HEK293T (cell line): ENCODE results near the gene STXBP4.

Experiments used
- CTCF ChIA-PET: fragments of 350-600 bp; formaldehyde crosslinking; extraction: SDS; loops from one replicate; lab custom pipeline; 2021; ENCODE audit warnings: antibody characterized with exemption, inconsistent platforms; lab: Yijun Ruan, JAX
- POLR2A ChIA-PET: fragments of 350-600 bp; formaldehyde crosslinking; extraction: SDS; loops from one replicate; lab custom pipeline; 2020; ENCODE audit warnings: antibody characterized with exemption, inconsistent platforms; lab: Yijun Ruan, JAX
- DNase-seq: peaks from one replicate; pipeline ENCODE4 v3.0.0; 2012; ENCODE audit warnings: mixed read lengths; ENCODE audit errors: extremely low spot score
- ARNT ChIP-seq: fragments of 450-650 bp; IDR thresholded peaks from 2 replicates; pipeline ENCODE4 v1.6.1; 2017; ENCODE audit warnings: mild to moderate bottlenecking
- CTBP1 ChIP-seq: fragments of 450-650 bp; IDR thresholded peaks from 2 replicates; pipeline ENCODE4 v1.6.1; 2016; ENCODE audit warnings: borderline replicate concordance
- ELF4 ChIP-seq: fragments of 450-650 bp; IDR thresholded peaks from 2 replicates; pipeline ENCODE4 v1.6.1; 2017; ENCODE audit warnings: antibody characterized with exemption
- FOXA1 ChIP-seq: fragments of 450-650 bp; IDR thresholded peaks from 2 replicates; pipeline ENCODE4 v1.6.1; 2016; ENCODE audit warnings: mild to moderate bottlenecking
- FOXK2 ChIP-seq: fragments of 450-650 bp; IDR thresholded peaks from 2 replicates; pipeline ENCODE4 v1.6.1; 2016; ENCODE audit warnings: mild to moderate bottlenecking
- FOXM1 ChIP-seq: fragments of 450-650 bp; IDR thresholded peaks from 2 replicates; pipeline ENCODE4 v1.6.1; 2017; ENCODE audit warnings: mild to moderate bottlenecking, borderline replicate concordance
- HDGF ChIP-seq: fragments of 450-650 bp; IDR thresholded peaks from 2 replicates; pipeline ENCODE4 v1.6.1; 2017; ENCODE audit warnings: antibody characterized with exemption, borderline replicate concordance
- L3MBTL2 ChIP-seq: fragments of 450-650 bp; conservative IDR thresholded peaks from 2 replicates; pipeline ENCODE4 v1.6.1; 2016; ENCODE audit warnings: mild to moderate bottlenecking
- LEF1 ChIP-seq: fragments of 450-650 bp; IDR thresholded peaks from 2 replicates; pipeline ENCODE4 v1.6.1; 2017; ENCODE audit warnings: mild to moderate bottlenecking, borderline replicate concordance
- NFRKB ChIP-seq: fragments of 450-650 bp; IDR thresholded peaks from 2 replicates; pipeline ENCODE4 v1.6.1; 2016; ENCODE audit warnings: mild to moderate bottlenecking, moderate library complexity
- SP1 ChIP-seq: fragments of 450-650 bp; IDR thresholded peaks from 2 replicates; pipeline ENCODE4 v1.6.1; 2017
- SUZ12 ChIP-seq: fragments of 450-650 bp; IDR thresholded peaks from 2 replicates; pipeline ENCODE4 v1.6.1; 2016; ENCODE audit warnings: mild to moderate bottlenecking
- TARDBP ChIP-seq: fragments of 450-650 bp; IDR thresholded peaks from 2 replicates; pipeline ENCODE4 v1.6.1; 2016
- TF ChIP-seq, protein P1 (sequence below): fragments of 450-650 bp; IDR thresholded peaks from 2 replicates; pipeline ENCODE4 v1.6.1; 2016

STXBP4 gene

DNA sequence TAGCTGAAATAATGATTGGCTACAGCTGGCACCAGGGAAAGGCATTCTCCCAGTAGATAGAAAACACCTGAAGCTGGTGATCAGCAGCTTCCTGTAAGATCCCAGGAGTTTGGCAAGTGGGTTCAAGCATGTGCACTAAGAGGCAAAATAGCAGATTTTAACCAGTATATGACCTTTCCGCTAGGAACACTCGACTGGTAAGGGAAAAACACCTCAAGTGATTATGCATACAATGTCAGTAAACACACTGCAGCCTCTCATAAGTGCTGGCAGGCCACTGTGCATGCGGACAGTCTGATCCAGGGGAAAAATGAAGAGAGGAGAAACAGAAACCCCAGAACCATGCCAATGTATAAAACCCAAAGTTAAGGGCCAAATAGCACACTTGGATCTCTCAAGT lies 247.1 kb downstream of the STXBP4 start:
- DNase-seq, result no peak
- no peak for TF ChIP-seq FOXA1
- TF ChIP-seq HDGF, result no peak
- TF ChIP-seq, protein P1, sequence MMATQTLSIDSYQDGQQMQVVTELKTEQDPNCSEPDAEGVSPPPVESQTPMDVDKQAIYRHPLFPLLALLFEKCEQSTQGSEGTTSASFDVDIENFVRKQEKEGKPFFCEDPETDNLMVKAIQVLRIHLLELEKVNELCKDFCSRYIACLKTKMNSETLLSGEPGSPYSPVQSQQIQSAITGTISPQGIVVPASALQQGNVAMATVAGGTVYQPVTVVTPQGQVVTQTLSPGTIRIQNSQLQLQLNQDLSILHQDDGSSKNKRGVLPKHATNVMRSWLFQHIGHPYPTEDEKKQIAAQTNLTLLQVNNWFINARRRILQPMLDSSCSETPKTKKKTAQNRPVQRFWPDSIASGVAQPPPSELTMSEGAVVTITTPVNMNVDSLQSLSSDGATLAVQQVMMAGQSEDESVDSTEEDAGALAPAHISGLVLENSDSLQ, result no peak
- TF ChIP-seq LEF1, result no peak
- TF ChIP-seq FOXK2, result no peak
- POLR2A ChIA-PET, result no interaction called here
- CTCF ChIA-PET, result no interaction called here

GRCh38 chr17:55216888-55217287 lies 248.3 kb downstream of the STXBP4 start:
- POLR2A ChIA-PET, result no interaction called here
- DNase-seq, result no peak
- TF ChIP-seq, protein P1, result no peak
- CTCF ChIA-PET, result no interaction called here

GRCh38 chr17:55219459-55219858 lies 250.9 kb downstream of the STXBP4 start:
- ChIA-PET POLR2A (no interaction called here), CTCF (no interaction called here)
- DNase-seq, result no peak
- TF ChIP-seq L3MBTL2 (no peak), FOXM1 (no peak), NFRKB (no peak), ELF4 (no peak), CTBP1 (no peak), SUZ12 (no peak), HDGF (no peak), ARNT (no peak), TARDBP (no peak), FOXA1 (no peak), LEF1 (no peak), SP1 (no peak)
- TF ChIP-seq, protein P1, result no peak

GRCh38 chr17:55219934-55220333 lies 251.4 kb downstream of the STXBP4 start:
- POLR2A ChIA-PET, result no interaction called here
- TF ChIP-seq SP1, result no peak
- TF ChIP-seq SUZ12, result no peak
- no peak for TF ChIP-seq ELF4
- no peak for TF ChIP-seq L3MBTL2
- no peak for TF ChIP-seq LEF1
- no peak for TF ChIP-seq HDGF
- no peak for DNase-seq
- CTCF ChIA-PET, result no interaction called here
